Neural progenitor cell (in vitro differentiated cells): ENCODE data around the gene ASB2.

Experiments
- EZH2 ChIP-seq: fragments of 200-600 bp; sonication (generic); IDR thresholded peaks from 2 replicates; pipeline ENCODE4 v1.6.1; 2017; ENCODE audit warnings: antibody characterized with exemption, mild to moderate bottlenecking, moderate library complexity
- EZH2phosphoT487 ChIP-seq: fragments of 200-600 bp; sonication (generic); IDR thresholded peaks from 2 replicates; pipeline ENCODE4 v1.6.1; 2017; ENCODE audit warnings: antibody characterized with exemption
- TF ChIP-seq, protein P1 (sequence below): fragments of 200-600 bp; sonication (generic); IDR thresholded peaks from 2 replicates; pipeline ENCODE4 v1.5.1; 2017; ENCODE audit warnings: antibody characterized with exemption, mild to moderate bottlenecking

DNA sequence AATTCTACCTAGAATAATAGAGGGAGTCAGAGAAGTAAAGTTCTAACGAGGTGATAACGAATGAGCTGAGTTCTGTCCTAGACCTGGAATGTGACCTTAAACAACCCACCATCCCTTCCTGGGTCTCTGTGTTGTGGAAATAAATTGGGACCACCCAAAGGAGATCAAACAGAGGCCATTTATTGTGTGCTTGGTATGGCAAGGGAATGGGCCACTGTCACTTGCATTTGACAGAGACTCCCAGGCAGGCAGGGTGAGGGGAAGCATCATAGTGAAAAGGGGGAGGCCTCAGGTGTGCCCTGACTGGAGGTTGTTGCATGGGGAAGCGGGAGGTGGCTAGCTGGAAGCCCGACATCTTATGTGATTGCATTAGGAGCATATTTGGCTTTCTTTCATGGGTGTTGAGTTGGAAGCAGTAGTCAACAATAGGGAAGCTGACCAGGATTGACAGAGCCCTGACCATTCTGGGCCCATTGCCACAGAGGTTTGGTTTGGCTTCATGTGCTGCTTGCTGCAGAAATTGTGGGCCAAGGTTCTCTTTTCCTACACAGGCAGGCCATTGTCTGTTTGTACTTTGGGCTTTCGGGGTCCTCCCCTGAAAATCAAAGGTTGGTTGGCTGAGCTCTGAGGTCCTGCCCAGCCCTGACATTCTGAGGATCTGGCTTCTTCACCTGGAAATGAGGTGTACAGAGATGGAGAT lies 66.8 kb downstream of the ASB2 start:
- TF ChIP-seq, protein P1, sequence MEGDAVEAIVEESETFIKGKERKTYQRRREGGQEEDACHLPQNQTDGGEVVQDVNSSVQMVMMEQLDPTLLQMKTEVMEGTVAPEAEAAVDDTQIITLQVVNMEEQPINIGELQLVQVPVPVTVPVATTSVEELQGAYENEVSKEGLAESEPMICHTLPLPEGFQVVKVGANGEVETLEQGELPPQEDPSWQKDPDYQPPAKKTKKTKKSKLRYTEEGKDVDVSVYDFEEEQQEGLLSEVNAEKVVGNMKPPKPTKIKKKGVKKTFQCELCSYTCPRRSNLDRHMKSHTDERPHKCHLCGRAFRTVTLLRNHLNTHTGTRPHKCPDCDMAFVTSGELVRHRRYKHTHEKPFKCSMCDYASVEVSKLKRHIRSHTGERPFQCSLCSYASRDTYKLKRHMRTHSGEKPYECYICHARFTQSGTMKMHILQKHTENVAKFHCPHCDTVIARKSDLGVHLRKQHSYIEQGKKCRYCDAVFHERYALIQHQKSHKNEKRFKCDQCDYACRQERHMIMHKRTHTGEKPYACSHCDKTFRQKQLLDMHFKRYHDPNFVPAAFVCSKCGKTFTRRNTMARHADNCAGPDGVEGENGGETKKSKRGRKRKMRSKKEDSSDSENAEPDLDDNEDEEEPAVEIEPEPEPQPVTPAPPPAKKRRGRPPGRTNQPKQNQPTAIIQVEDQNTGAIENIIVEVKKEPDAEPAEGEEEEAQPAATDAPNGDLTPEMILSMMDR, result no peak
- TF ChIP-seq EZH2 (no peak), EZH2phosphoT487 (no peak)
